IMR-90 (cell line): ENCODE measurements around the gene AKT3.
"Not testable (repeated sequence)": the region's sequence is repeated elsewhere in the genome, so short reads cannot be mapped to it uniquely, and the experiment has no call there.

Source experiments
- BHLHE40 ChIP-seq: fragments of 150-350 bp; IDR thresholded peaks from 2 replicates; pipeline ENCODE4 v1.6.1; 2016; ENCODE audit warnings: mild to moderate bottlenecking, low read depth, low read length
- CEBPB ChIP-seq: IDR thresholded peaks from 2 replicates; pipeline ENCODE4 v1.6.1; 2012; ENCODE audit warnings: low read depth, low read length, improper control_type of control experiment
- CHD1 ChIP-seq: IDR thresholded peaks from 2 replicates; pipeline ENCODE4 v1.6.1; 2012; ENCODE audit warnings: low read depth, low read length, improper control_type of control experiment
- MAFK ChIP-seq: IDR thresholded peaks from 2 replicates; pipeline ENCODE4 v1.6.1; 2012; ENCODE audit warnings: low read depth, low read length, improper control_type of control experiment
- MAZ ChIP-seq: IDR thresholded peaks from 2 replicates; pipeline ENCODE4 v1.6.1; 2012; ENCODE audit warnings: low read depth, mild to moderate bottlenecking, low read length, improper control_type of control experiment, moderate library complexity, borderline replicate concordance
- POLR2A ChIP-seq: IDR thresholded peaks from 2 replicates; pipeline ENCODE4 v1.6.1; 2012; ENCODE audit warnings: mild to moderate bottlenecking, low read depth, low read length
- RAD21 ChIP-seq: IDR thresholded peaks from 2 replicates; pipeline ENCODE4 v1.6.1; 2012; ENCODE audit warnings: low read length, improper control_type of control experiment
- RFX5 ChIP-seq: IDR thresholded peaks from 2 replicates; pipeline ENCODE4 v1.8.0; 2012; ENCODE audit warnings: low read depth, mild to moderate bottlenecking, low read length, moderate library complexity
- SMC3 ChIP-seq: fragments of 150-350 bp; IDR thresholded peaks from 2 replicates; pipeline ENCODE4 v1.6.1; 2016; ENCODE audit warnings: low read depth, mild to moderate bottlenecking, antibody characterized with exemption, low read length, moderate library complexity
- TF ChIP-seq, protein P1 (sequence below): conservative IDR thresholded peaks from 2 replicates; pipeline ENCODE4 v1.5.1; 2012; ENCODE audit warnings: mild to moderate bottlenecking, low read depth, low read length, improper control_type of control experiment

DNA sequence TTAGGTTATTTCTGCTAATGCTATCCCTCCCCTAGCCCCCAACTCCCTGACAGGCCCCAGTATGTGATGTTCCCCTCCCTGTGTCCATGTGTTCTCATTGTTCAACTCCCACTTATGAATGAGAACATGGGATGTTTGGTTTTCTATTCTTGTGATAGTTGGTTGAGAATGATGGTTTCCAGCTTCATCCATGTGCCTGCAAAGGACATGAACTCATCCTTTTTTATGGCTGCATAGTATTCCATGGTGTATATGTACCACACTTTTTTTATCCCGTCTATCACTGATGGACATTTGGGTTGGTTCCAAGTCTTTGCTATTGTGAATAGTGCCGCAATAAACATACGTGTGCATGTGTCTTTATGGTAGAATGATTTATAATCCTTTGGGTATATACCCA, 200.5 kb downstream of the AKT3 start:
- TF ChIP-seq, protein P1, sequence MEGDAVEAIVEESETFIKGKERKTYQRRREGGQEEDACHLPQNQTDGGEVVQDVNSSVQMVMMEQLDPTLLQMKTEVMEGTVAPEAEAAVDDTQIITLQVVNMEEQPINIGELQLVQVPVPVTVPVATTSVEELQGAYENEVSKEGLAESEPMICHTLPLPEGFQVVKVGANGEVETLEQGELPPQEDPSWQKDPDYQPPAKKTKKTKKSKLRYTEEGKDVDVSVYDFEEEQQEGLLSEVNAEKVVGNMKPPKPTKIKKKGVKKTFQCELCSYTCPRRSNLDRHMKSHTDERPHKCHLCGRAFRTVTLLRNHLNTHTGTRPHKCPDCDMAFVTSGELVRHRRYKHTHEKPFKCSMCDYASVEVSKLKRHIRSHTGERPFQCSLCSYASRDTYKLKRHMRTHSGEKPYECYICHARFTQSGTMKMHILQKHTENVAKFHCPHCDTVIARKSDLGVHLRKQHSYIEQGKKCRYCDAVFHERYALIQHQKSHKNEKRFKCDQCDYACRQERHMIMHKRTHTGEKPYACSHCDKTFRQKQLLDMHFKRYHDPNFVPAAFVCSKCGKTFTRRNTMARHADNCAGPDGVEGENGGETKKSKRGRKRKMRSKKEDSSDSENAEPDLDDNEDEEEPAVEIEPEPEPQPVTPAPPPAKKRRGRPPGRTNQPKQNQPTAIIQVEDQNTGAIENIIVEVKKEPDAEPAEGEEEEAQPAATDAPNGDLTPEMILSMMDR = not testable (repeated sequence)
- not testable (repeated sequence) for TF ChIP-seq POLR2A, CEBPB, BHLHE40, RAD21, MAZ, SMC3, RFX5, MAFK, CHD1
